Fibroblast of the aortic adventitia (primary cell): ENCODE results near the gene ZNF821. TPM values are rescaled to one million over a fixed set of nuclear protein-coding genes. Genes with fewer than 3 reads are reported as not detected.

Experiments
- DNase-seq: peaks from one replicate; pipeline ENCODE4 v3.0.0-alpha.2; 2010; ENCODE audit warnings: low read depth
- H3K4me3 ChIP-seq: 2 replicates; pipeline ENCODE4 v1.5.1; 2011; ENCODE audit warnings: low read depth, mild to moderate bottlenecking, control low read depth, low read length, moderate library complexity
- total RNA-seq: library from RNA; depleted of rRNA; stranded (reverse); fragments of >200 nt; gene quantifications from 2 replicates; pipeline ENCODE4 v1.2.3, GENCODE V29; 2012; ENCODE audit warnings: low replicate concordance
- TF ChIP-seq, protein P1 (sequence below): IDR thresholded peaks from 2 replicates; pipeline ENCODE4 v1.5.1; 2011; ENCODE audit warnings: mild to moderate bottlenecking, low read length, control low read depth, inconsistent platforms; ENCODE audit not compliant: insufficient read depth

Gene ZNF821, protein sequence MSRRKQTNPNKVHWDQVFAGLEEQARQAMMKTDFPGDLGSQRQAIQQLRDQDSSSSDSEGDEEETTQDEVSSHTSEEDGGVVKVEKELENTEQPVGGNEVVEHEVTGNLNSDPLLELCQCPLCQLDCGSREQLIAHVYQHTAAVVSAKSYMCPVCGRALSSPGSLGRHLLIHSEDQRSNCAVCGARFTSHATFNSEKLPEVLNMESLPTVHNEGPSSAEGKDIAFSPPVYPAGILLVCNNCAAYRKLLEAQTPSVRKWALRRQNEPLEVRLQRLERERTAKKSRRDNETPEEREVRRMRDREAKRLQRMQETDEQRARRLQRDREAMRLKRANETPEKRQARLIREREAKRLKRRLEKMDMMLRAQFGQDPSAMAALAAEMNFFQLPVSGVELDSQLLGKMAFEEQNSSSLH
- 3.1 and 7.3 TPM in 2 replicates for total RNA-seq

DNA sequence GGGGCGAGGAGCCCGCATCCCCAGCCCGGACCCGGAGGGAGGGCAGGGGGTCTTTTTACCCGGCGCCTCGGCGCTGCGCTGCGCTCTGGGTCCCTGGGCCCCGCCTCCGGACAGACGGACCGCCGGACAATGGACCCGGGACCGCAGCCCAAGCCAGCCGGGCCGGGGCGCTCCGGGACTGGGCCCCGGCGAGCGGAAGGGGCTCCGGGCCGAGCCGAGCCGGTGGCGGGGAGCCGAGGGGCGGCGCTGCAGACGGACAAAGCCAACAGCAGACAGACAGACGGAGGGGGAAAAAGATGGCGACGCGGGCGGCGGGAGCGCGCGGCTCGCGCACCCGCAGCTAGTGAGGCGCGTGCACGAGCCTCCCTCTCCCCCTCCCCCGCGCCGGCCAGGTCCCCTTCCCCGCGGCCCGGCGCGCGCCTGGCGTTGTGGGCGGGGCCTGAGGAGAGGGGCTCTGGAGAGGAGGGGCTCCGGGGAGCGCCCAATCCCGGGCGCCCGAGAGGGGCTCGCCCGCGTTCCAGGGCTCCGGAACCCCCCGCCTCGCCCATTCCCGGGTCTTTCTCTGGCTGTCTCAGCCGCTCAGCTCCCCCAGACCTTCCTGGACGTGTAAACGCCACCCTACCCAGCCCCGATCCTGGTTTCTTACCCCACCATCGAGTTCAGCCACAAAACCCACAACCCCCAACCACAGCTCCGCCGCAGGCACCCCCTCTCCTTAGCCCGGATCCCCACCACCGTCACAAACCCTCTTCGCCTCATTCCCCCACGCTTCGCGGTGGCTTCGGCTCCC, at the start of gene ZNF821:
Gene ZNF821 (minus strand): TSS at position 334 of the 790 bp plus-strand sequence. CDS start 4,236 bp downstream, outside the sequence.
- DNase-seq, result peak; percentile 49

DNA sequence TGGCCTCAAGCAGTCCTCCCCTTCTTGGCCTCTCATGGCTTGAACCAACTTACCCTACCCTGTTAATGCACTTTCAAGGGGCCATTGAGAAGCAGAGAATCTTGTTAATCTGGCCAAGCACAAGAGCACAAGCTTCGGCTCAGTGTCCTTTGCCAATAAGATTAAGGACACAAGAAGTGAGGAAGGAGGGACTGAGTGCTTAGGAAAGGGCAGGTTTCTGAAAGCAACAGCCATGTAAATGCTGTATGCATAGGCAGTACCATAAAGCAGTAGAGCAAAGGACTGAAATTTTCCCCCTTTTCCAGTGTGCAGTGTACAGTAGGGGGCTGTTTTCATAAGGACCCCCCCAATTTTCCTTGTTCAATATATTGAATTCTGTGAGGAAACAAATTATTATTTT, 49.0 kb upstream of the ZNF821 start:
- TF ChIP-seq, protein P1, sequence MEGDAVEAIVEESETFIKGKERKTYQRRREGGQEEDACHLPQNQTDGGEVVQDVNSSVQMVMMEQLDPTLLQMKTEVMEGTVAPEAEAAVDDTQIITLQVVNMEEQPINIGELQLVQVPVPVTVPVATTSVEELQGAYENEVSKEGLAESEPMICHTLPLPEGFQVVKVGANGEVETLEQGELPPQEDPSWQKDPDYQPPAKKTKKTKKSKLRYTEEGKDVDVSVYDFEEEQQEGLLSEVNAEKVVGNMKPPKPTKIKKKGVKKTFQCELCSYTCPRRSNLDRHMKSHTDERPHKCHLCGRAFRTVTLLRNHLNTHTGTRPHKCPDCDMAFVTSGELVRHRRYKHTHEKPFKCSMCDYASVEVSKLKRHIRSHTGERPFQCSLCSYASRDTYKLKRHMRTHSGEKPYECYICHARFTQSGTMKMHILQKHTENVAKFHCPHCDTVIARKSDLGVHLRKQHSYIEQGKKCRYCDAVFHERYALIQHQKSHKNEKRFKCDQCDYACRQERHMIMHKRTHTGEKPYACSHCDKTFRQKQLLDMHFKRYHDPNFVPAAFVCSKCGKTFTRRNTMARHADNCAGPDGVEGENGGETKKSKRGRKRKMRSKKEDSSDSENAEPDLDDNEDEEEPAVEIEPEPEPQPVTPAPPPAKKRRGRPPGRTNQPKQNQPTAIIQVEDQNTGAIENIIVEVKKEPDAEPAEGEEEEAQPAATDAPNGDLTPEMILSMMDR, result no peak
- no peak overlapping the region for H3K4me3 ChIP-seq
- no peak for DNase-seq

More for the DNA sequence above, at the start of gene ZNF821:
- TF ChIP-seq, protein P1, result no peak
- peak within 1 kb of the TSS; percentile 72 for H3K4me3 ChIP-seq

- DNase-seq, result no peak
- TF ChIP-seq, protein P1, result no peak
These were observed 47.6 kb upstream of the ZNF821 start for GRCh38 chr16:71931599-71931998.

GRCh38 chr16:71931001-71931400, 47.0 kb upstream of the ZNF821 start:
- no peak for DNase-seq
- no peak overlapping the region for H3K4me3 ChIP-seq
- TF ChIP-seq, protein P1, result no peak

More at GRCh38 chr16:71931599-71931998, 47.6 kb upstream of the ZNF821 start:
- no peak overlapping the region for H3K4me3 ChIP-seq

- no peak overlapping the region for H3K4me3 ChIP-seq
- DNase-seq, result peak; percentile 16
- TF ChIP-seq, protein P1, result no peak
These were observed 46.1 kb upstream of the ZNF821 start for GRCh38 chr16:71930013-71930563.

DNA sequence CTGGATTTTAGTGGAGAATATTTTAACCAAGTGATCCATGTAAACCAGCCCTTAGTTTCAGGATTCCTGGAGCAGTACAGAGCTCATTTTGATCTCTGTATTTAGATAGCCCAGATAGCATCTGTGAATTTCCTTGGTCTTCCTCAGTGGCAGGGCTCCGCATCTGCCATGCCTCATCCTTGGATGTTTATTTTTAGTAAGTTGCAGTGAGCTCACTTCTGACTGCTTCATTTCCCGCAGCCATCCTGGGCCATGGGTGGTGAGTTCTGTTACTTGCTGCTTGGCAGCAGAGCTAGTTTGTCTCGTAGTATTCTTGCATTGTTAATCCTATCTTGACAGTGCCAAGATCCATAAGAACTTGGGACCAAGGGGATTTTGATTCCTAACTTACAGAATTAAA, 45.1 kb upstream of the ZNF821 start:
- TF ChIP-seq, protein P1, result no peak
- peak; percentile 66 for DNase-seq

More for the DNA sequence above, 45.1 kb upstream of the ZNF821 start:
- H3K4me3 ChIP-seq, result no peak overlapping the region
